A549 (cell line): ENCODE measurements around the gene SCARB1. TPM values are rescaled to one million over a fixed set of nuclear protein-coding genes. Genes with fewer than 3 reads are reported as not detected.

ENCODE experiments used
- ATAC-seq, 2 experiments: fragments of 200-7000 bp in 1 of 2; fragments of >200 bp in 1 of 2; cut with Nextera tagmentation in 1 of 2; cut with Tn5 transposase in 1 of 2; 3 replicates each; pipeline versions ENCODE4 v1.8.0 to v1.9.1; 2018 to 2020; ENCODE audit warnings: mild to moderate bottlenecking in 1 of 2, moderate library complexity in 1 of 2
- CTCF ChIA-PET: fragments of 300-600 bp; sonication (Branson Sonifier 250); formaldehyde crosslinking; extraction: SDS; loops from one replicate; lab custom pipeline; 2021; ENCODE audit warnings: antibody characterized with exemption, inconsistent platforms; lab: Yijun Ruan, JAX
- POLR2A ChIA-PET: fragments of 350-600 bp; formaldehyde crosslinking; extraction: SDS; loops from one replicate; lab custom pipeline; 2021; ENCODE audit warnings: antibody characterized with exemption, inconsistent platforms; lab: Yijun Ruan, JAX
- DNase-seq, 2 experiments: peaks; one replicate each; pipeline versions ENCODE4 v3.0.0 to v3.0.0-alpha.2; 2011 to 2016; ENCODE audit warnings: low read depth in 1 of 2, low spot score in 1 of 2
- FAIRE-seq: peaks from 2 replicates; lab custom pipeline; 2011; peaks lifted over from hg19 to GRCh38; lab: Jason Lieb, UNC
- H3K27ac ChIP-seq, 2 experiments: fragments of >200 bp; sonication (Bioruptor Twin); formaldehyde crosslinking; 3 replicates each; pipeline ENCODE4 v1.5.1; 2016 to 2017
- H3K4me1 ChIP-seq: fragments of >200 bp; sonication (Bioruptor Twin); formaldehyde crosslinking; 3 replicates; pipeline ENCODE4 v1.6.1; 2016
- H3K4me2 ChIP-seq: fragments of >200 bp; sonication (Bioruptor Twin); formaldehyde crosslinking; 3 replicates; pipeline ENCODE4 v1.6.1; 2016
- H3K4me3 ChIP-seq: fragments of >200 bp; sonication (Bioruptor Twin); formaldehyde crosslinking; 3 replicates; pipeline ENCODE4 v1.5.1; 2016
- H3K9me3 ChIP-seq: fragments of >200 bp; sonication (Bioruptor Twin); formaldehyde crosslinking; 3 replicates; pipeline ENCODE4 v1.6.1; 2016
- CBX2 ChIP-seq: fragments of 200-600 bp; sonication (generic); IDR thresholded peaks from 2 replicates; pipeline ENCODE4 v1.6.1; 2016; ENCODE audit warnings: low read depth, mild to moderate bottlenecking, borderline replicate concordance
- CEBPB ChIP-seq, 2 experiments: fragments of >200 bp in 1 of 2; sonication (Bioruptor Twin) in 1 of 2; formaldehyde crosslinking in 1 of 2; IDR thresholded peaks; 2 replicates each; pipeline ENCODE4 v1.6.1; 2012 to 2016
- CHD2 ChIP-seq: fragments of 150-350 bp; IDR thresholded peaks from 2 replicates; pipeline ENCODE4 v1.6.1; 2014; ENCODE audit warnings: low read length; ENCODE audit not compliant: partially characterized antibody
- EP300 ChIP-seq, 2 experiments: fragments of >200 bp; sonication (Bioruptor Twin); formaldehyde crosslinking; IDR thresholded peaks; 2 replicates in 1 of 2; 3 replicates in 1 of 2; pipeline ENCODE4 v1.6.1; 2016 to 2017
- ESRRA ChIP-seq: fragments of 150-350 bp; IDR thresholded peaks from 2 replicates; pipeline ENCODE4 v1.6.1; 2014; ENCODE audit warnings: mild to moderate bottlenecking, low read length, borderline replicate concordance
- FOSB ChIP-seq: fragments of 250-450 bp; sonication (Bioruptor Pico); IDR thresholded peaks from 2 replicates; pipeline ENCODE4 v1.5.0; 2020; ENCODE audit warnings: mild to moderate bottlenecking, moderate library complexity
- FOSL2 ChIP-seq, 2 experiments: fragments of 450-650 bp in 1 of 2; fragments of >200 bp in 1 of 2; sonication (Bioruptor Twin) in 1 of 2; formaldehyde crosslinking; IDR thresholded peaks; 2 replicates each; pipeline versions ENCODE4 v1.5.0 to v1.6.1; 2016 to 2020; ENCODE audit warnings: mild to moderate bottlenecking in 1 of 2, moderate library complexity in 1 of 2
- HEYL ChIP-seq: fragments of 250-450 bp; sonication (Bioruptor Pico); IDR thresholded peaks from 2 replicates; pipeline ENCODE4 v1.8.0; 2021; ENCODE audit warnings: mild to moderate bottlenecking, moderate library complexity
- HOXB13 ChIP-seq: fragments of 250-450 bp; sonication (Bioruptor Pico); IDR thresholded peaks from 2 replicates; pipeline ENCODE4 v1.5.0; 2020; ENCODE audit warnings: low read depth, mild to moderate bottlenecking, moderate library complexity
- HOXB5 ChIP-seq: fragments of 250-450 bp; sonication (Bioruptor Pico); IDR thresholded peaks from 2 replicates; pipeline ENCODE4 v1.5.0; 2020; ENCODE audit warnings: mild to moderate bottlenecking, moderate library complexity
- JUN ChIP-seq, 2 experiments: fragments of >200 bp; sonication (Bioruptor Twin); formaldehyde crosslinking; IDR thresholded peaks; 2 replicates in 1 of 2; 3 replicates in 1 of 2; pipeline ENCODE4 v1.6.1; 2016 to 2017
- KDM1A ChIP-seq: fragments of 200-600 bp; sonication (generic); IDR thresholded peaks from 2 replicates; pipeline ENCODE4 v1.6.1; 2016; ENCODE audit warnings: low read depth, mild to moderate bottlenecking
- KDM5A ChIP-seq: fragments of 200-600 bp; sonication (generic); IDR thresholded peaks from 2 replicates; pipeline ENCODE4 v1.6.1; 2016; ENCODE audit warnings: antibody characterized with exemption, mild to moderate bottlenecking
- NR3C1 ChIP-seq: fragments of >200 bp; sonication (Bioruptor Twin); formaldehyde crosslinking; IDR thresholded peaks from 3 replicates; pipeline ENCODE4 v1.6.1; 2017
- PHF8 ChIP-seq: fragments of 200-600 bp; sonication (generic); IDR thresholded peaks from 2 replicates; pipeline ENCODE4 v1.6.1; 2016; ENCODE audit warnings: low read depth, mild to moderate bottlenecking, antibody characterized with exemption, moderate library complexity, borderline replicate concordance
- RCOR1 ChIP-seq: fragments of 150-350 bp; IDR thresholded peaks from 2 replicates; pipeline ENCODE4 v1.6.1; 2014; ENCODE audit warnings: antibody characterized with exemption, low read length, low read depth
- SMC3 ChIP-seq: fragments of >200 bp; sonication (Bioruptor Twin); formaldehyde crosslinking; IDR thresholded peaks from 3 replicates; pipeline ENCODE4 v1.6.1; 2018; ENCODE audit warnings: inconsistent platforms
- ZSCAN20 ChIP-seq: fragments of 250-450 bp; sonication (Bioruptor Pico); IDR thresholded peaks from 2 replicates; pipeline ENCODE4 v1.8.0; 2022; ENCODE audit warnings: mild to moderate bottlenecking, moderate library complexity
- WGBS: methylation state at CpG from one replicate; pipeline ENCODE4 v1.1.6; 2017; ENCODE audit errors: missing lambda C conversion rate; 5-methylcytosine and 5-hydroxymethylcytosine counted together
- polyA plus RNA-seq, 4 experiments: library from polyadenylated mRNA; depleted of rRNA in 3 of 4; stranded (reverse); fragments of >200 nt; fragmentation: RNase III in 1 of 4; extraction: RNeasy Plus Mini Kit Qiagen cat#74134 plus additional on column Dnase treatment in 1 of 4; gene quantifications; 2 replicates in 3 of 4; 3 replicates in 1 of 4; pipeline ENCODE4 v1.2.3, GENCODE V29; 2011 to 2017
- TF ChIP-seq, protein P1 (sequence below): IDR thresholded peaks from 2 replicates; pipeline ENCODE4 v1.6.1; 2012
- TF ChIP-seq, protein P2 (sequence below): fragments of >200 bp; sonication (Bioruptor Twin); formaldehyde crosslinking; IDR thresholded peaks from 3 replicates; pipeline ENCODE4 v1.6.1; 2016
- TF ChIP-seq, protein P3 (sequence below): fragments of >200 bp; sonication (Bioruptor Twin); formaldehyde crosslinking; IDR thresholded peaks from 2 replicates; pipeline ENCODE4 v1.6.1; 2016

The SCARB1 gene
- polyA plus RNA-seq, 2 of the 4 experiments (the other 2 are of a cell fraction) = 81.1 to 154 TPM

DNA sequence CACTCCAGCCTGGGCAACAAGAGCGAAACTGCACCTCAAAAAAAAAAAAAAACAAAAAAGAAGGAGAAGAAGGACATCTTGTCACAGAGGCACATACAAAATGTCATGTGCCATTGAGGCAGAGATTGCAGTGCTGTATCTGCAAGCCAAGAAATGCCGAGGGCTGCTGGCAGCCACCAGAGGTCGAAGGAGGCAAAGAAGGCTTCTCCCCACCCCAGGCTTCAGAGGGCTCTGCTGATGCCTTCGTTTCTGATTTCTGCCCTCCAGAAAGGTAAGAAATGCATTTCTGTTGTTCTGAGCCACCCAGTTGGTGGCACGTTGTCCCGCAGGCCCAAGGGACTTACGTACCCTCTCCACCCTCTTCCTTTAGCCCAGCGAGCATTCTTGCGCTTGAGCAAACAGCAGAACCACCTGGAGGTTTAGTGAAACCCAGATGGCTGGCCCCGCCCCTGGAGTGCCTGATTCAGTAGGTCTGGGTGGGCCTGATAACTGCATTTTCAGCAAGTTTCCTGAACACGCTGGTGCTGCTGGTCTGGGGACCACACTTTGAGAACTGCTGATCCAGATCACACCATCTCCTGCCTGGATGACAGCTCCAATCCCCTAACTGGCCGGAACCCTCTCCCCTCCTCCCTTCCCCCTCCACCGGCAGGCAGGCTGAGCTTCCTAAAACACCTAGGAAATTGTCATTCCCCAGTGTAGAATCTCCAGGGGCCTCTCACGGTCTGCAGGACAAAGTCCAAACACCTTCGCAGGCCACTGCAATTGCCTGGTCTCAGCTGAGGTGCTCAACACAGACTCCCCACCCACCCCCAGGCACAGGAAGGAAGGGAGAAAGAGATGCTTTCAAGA, 21.1 kb upstream of the SCARB1 start:
- 68% methylated on average over 15 of the region's 15 CpGs for whole genome bisulfite sequencing
- FAIRE-seq (no peak), DNase-seq (no peak), ATAC-seq (peak; percentile 42 to 50; a peak in 4 of 6 replicates)
- peaks cover 16% of the 10 kb centered on the region; the same call in 2 of the 3 replicates for H3K4me1 ChIP-seq
- ChIA-PET CTCF (no interaction called here), POLR2A (interaction anchor here (0.5 kb wide), 1 partner anchor 39 kb away, joined by 7 read pairs; no protein-coding TSS in a partner anchor)
- H3K9me3 ChIP-seq = no peaks in the 10 kb centered on the region
- no peak overlapping the region for H3K4me3 ChIP-seq
- H3K4me2 ChIP-seq = peak overlapping the region; percentile 37
- no peak for TF ChIP-seq CHD2
- TF ChIP-seq, protein P1, sequence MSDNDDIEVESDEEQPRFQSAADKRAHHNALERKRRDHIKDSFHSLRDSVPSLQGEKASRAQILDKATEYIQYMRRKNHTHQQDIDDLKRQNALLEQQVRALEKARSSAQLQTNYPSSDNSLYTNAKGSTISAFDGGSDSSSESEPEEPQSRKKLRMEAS = no peak
- TF ChIP-seq SMC3 = no peak
- TF ChIP-seq ESRRA = no peak
- TF ChIP-seq KDM1A = no peak
- TF ChIP-seq NR3C1 = no peak
- TF ChIP-seq JUN (IDR thresholded peaks at IDR 0.05) = no peak
- TF ChIP-seq FOSL2 (IDR thresholded peaks at IDR 0.05) = no peak
- TF ChIP-seq FOSL2 (CRISPR knock-in tag; IDR thresholded peaks at IDR 0.05) = no peak
- TF ChIP-seq HEYL (CRISPR knock-in tag) = no peak
- no peak for TF ChIP-seq HOXB13
- TF ChIP-seq PHF8 = no peak
- no peak for TF ChIP-seq HOXB5 (CRISPR knock-in tag)
- H3K27ac ChIP-seq = peak overlapping the region; percentile 15 to 66; a peak in 3 of 6 replicates

DNA sequence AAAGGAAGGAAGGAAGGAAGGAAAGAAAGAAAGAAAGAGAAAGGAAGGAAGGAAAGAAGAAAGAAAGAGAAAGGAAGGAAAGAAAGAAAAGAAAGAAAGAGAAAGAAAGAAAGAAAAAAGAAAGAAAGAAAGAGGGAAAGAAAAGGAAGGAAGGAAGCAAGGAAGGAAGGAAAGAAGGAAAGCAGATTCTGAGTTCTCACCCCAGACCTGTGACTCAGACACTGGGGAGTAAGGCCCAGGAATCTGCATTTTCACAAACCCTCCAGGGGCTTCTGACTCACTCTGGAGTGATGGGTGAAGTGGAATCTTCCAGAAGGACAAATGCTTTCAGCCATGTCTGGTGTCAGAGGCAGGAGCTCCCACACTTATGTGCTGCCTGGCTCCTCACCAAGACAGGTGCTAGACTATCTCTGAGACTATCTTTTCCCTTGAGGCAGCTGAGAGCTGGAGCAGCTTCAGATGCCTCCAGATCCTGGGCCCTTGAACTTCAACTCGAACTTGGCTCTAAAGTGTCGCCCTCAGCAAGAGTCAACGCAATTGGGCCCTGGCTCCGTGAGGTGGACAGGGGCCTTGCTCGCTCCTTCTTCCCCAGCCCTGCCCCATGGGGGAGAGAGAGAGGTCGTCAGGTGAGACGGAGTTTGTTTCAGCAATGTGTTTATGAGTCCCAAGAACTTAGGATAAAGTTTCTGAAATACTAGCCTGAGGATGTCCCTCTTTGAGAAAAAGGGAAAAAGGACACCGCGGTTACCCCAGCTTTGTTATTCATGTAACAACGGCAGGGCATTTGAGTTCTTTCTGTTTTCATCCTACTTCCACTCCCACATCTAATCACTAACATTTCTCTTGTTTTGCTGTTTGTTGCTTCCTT, 19.8 kb upstream of the SCARB1 start:
- DNase-seq = no peak
- POLR2A ChIA-PET = no interaction called here
- H3K27ac ChIP-seq = peak overlapping the region in 1 of 2 experiments; percentile 22; a peak in 2 of 6 replicates
- no peak overlapping the region for H3K4me3 ChIP-seq
- peaks cover 16% of the 10 kb centered on the region; the same call in 2 of the 3 replicates for H3K4me1 ChIP-seq
- ATAC-seq = peak in 1 of 2 experiments; percentile 47; a peak in 3 of 6 replicates
- no peak for FAIRE-seq
- CTCF ChIA-PET = interaction anchor here (1.1 kb wide), 1 partner anchor 57 kb away, joined by 3 read pairs; no protein-coding TSS in a partner anchor
- H3K9me3 ChIP-seq = no peaks in the 10 kb centered on the region
- no peak for TF ChIP-seq CBX2
- no peak for TF ChIP-seq RCOR1
- no peak for TF ChIP-seq CEBPB (IDR thresholded peaks at IDR 0.05)
- TF ChIP-seq ZSCAN20 (CRISPR knock-in tag) = no peak
- TF ChIP-seq, protein P2, sequence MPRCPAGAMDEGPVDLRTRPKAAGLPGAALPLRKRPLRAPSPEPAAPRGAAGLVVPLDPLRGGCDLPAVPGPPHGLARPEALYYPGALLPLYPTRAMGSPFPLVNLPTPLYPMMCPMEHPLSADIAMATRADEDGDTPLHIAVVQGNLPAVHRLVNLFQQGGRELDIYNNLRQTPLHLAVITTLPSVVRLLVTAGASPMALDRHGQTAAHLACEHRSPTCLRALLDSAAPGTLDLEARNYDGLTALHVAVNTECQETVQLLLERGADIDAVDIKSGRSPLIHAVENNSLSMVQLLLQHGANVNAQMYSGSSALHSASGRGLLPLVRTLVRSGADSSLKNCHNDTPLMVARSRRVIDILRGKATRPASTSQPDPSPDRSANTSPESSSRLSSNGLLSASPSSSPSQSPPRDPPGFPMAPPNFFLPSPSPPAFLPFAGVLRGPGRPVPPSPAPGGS = no peak
- TF ChIP-seq, protein P3, sequence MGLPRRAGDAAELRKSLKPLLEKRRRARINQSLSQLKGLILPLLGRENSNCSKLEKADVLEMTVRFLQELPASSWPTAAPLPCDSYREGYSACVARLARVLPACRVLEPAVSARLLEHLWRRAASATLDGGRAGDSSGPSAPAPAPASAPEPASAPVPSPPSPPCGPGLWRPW = no peak
- TF ChIP-seq FOSB (CRISPR knock-in tag) = no peak
- TF ChIP-seq ESRRA = no peak
- TF ChIP-seq KDM5A = no peak
- no peak for TF ChIP-seq EP300 (IDR thresholded peaks at IDR 0.05)
- no peak for TF ChIP-seq HEYL (CRISPR knock-in tag)
- TF ChIP-seq, all 56 proteins: peak for 0
- H3K4me2 ChIP-seq = no peak overlapping the region
- 80% methylated on average over 10 of the region's 10 CpGs for WGBS
